ENCODE data around the gene RDH5. TPM values are rescaled to one million over a fixed set of nuclear protein-coding genes. Genes with fewer than 3 reads are reported as not detected.
A peak's percentile ranks its signal among the peaks of the same experiment; 100 is the strongest.

The RDH5 gene
- total RNA-seq, 2 donors from 2014 or later = 7.3 to 9.3 TPM

DNA sequence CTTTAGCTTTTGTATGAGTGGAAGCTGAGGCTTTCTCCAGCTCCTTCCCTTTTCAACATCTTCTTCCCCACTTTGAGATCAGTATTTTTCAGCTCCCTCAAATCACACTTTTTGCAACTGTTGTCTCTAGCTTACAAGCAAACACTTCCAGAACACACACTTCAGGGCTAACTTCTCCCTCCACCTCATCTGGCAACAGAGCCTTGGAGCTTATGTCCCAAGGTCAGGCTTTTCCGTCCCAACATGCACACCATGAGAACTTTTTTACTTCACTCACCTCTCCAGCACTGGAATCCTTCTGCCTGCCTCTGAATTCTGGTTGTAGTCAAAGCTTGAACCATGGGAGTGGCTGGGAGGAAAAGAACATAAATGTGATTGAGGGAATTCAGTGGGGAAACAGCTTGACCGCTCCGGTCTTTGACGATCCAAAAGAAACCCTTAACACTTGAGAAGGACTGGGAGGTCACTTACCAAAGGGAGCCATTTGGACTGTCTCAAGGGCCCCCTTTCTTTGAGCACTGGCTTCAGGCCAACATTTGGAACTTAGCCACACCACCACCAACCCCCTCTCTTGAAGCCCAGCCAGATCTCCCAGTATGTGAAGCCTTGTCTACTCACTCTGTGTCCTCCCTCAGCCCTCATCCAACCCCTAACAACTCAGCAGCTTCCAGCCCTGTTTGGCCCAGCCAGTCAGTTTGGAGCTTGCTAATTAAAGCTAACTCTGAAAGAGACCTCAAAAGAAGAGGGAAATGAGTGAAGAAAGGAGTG lies 8.2 kb upstream of the RDH5 start:
- peaks cover 31% of the 10 kb centered on the region for H3K4me1 Mint-ChIP-seq (ENCODE audit: low read depth)
- ATAC-seq (replicated peaks in 1 of 2) = no peak
- H3K4me3 Mint-ChIP-seq = no peak overlapping the region
- H3K9me3 Mint-ChIP-seq = no peaks in the 10 kb centered on the region
- no peaks in the 10 kb centered on the region for H3K36me3 Mint-ChIP-seq (ENCODE audit: insufficient read depth in 2 of 2)
- H3K27me3 Mint-ChIP-seq (ENCODE audit: low read depth) = peaks cover 27% of the 10 kb centered on the region
- no peak overlapping the region for H3K27ac Mint-ChIP-seq
- DNase-seq = no peak

DNA sequence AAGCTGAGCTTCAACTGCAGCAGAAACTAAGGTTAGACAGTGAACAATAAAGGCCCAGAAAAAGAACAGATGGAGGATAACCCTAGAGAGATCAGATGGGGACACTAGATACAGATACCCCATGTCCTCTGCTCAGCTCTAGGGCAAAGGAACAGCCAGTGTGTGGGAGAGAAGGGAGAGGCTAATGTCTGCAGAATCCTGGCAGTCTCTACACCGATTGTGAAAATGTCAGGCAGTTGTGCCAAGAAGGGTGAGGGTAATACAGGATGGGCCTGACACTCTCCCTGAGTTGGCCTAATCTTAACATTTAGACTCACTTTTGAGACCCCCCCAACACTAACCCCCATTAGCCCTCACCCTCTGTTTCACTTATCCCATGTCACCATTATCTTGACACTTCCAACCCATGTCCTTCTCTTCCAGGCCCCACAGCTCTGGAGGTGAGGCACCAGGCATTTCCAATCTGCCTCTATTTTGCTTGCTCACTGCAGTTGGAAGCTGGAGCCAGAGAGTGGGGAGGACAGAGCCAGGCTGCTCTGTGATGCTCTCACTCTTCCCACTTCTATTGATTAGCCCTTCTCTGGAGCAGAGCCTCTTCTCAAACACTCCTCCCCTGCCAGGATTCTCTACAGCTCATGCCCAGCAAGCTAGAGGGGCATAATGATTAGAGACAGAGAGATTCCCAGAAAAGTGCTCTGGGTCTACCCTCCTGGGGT lies 7.3 kb upstream of the RDH5 start:
- H3K4me1 Mint-ChIP-seq (ENCODE audit: low read depth) = peaks cover 36% of the 10 kb centered on the region
- DNase-seq = no peak
- no peak overlapping the region for H3K27ac Mint-ChIP-seq
- peaks cover 23% of the 10 kb centered on the region for H3K27me3 Mint-ChIP-seq (ENCODE audit: low read depth)
- ATAC-seq (replicated peaks in 1 of 2) = no peak
- H3K9me3 Mint-ChIP-seq = no peaks in the 10 kb centered on the region
- H3K4me3 Mint-ChIP-seq = no peak overlapping the region
- no peaks in the 10 kb centered on the region for H3K36me3 Mint-ChIP-seq (ENCODE audit: insufficient read depth in 2 of 2)

DNA sequence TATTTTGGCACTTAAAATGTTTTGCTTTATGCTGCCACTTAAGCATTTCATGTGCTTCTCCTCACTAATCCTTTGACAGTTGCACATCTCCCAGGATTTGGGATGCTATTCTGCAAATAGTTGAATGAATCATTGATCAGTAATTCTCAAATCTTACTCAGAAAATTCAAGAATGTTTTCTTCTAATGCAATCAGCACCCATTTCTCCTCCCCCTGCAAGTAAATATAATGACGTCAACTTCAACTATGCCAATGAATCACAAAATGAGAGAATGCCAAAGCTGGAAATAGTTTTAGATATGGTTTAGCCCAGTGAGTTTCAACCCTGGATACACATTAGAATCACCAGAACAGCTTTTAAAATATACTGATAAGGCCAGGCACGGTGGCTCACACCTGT lies 6.5 kb upstream of the RDH5 start:
- Mint-ChIP-seq H3K27ac (peak overlapping the region; percentile 4), H3K27me3 (ENCODE audit: low read depth) (peaks cover 14% of the 10 kb centered on the region), H3K36me3 (ENCODE audit: insufficient read depth in 2 of 2) (no peaks in the 10 kb centered on the region), H3K9me3 (no peaks in the 10 kb centered on the region), H3K4me1 (ENCODE audit: low read depth) (peaks cover 37% of the 10 kb centered on the region), H3K4me3 (no peak overlapping the region)
- DNase-seq (no peak), ATAC-seq (replicated peaks in 1 of 2) (no peak)

DNA sequence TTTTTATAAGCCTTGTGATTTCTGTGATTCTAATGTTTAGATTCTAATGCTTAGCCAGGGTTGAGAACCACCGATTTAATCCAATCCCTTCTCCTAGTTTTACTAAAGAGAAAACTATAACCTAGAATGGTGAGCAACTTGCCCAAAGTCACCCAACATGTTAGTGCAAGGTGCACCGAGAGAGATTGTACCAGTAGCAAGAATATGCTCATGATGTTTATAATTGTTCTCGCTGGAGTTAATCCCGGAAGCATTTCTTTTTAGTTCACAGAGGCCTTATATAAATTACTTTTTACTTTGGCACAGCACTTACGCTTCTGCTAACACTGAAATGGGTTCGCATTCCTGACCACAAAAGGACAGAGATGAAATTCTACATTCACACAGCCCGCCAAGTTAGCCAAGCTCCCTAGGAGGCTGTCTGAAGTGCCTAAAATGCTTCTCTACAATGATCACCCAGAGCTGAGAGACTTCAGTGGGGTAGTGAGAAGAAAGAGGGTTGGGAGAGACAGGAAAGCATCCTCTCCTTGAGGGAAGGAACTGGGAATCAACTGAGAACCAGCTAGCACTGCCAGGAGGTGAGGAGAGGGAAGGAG lies 4.9 kb upstream of the RDH5 start:
- ATAC-seq (replicated peaks in 1 of 2) = no peak
- peak overlapping the region; percentile 98 for H3K4me3 Mint-ChIP-seq
- H3K27ac Mint-ChIP-seq = peak overlapping the region; percentile 99
- no peaks in the 10 kb centered on the region for H3K36me3 Mint-ChIP-seq (ENCODE audit: insufficient read depth in 2 of 2)
- no peaks in the 10 kb centered on the region for H3K9me3 Mint-ChIP-seq
- H3K27me3 Mint-ChIP-seq (ENCODE audit: low read depth) = no peaks in the 10 kb centered on the region
- no peak for DNase-seq
- peaks cover 36% of the 10 kb centered on the region for H3K4me1 Mint-ChIP-seq (ENCODE audit: low read depth)

DNA sequence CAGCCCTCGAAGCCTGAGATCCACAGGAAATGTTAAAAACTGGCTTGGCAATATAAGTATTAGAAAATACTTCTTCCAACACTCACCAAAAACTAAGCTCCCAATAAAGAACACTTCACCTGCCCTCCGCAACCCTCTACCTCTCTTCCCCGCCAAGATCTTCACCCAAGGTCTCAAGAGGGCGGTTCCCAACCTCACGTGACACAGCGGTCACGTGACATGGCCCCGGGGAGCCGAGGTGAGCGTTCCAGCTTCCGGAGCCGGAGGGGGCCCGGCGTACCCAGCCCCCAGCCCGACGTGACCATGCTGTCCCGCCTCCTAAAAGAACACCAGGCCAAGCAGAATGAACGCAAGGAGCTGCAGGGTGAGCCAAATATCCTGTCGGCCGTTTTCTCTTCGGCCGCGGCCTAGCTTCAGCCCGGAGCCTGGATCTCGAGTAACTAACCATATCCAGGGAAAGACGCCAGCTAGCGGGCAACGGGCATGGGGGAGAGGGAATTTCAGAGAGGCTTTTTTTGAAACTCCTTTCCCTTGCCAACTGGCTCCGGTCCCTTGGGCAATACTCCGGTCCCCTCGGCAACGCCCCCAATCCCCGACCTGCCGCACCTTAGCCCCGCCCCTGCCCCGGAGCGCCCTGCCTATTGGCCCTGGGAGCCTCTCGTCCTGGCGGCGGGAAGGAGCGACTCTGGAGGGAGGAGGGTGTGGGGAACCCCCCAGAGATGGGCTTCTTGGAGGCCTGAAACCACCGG lies 4.2 kb upstream of the RDH5 start, which contains the start of gene BLOC1S1:
TSS of gene BLOC1S1 (plus strand) at position 214 of the 749 bp plus-strand sequence. CDS start at position 220, 6 bp downstream.
- Mint-ChIP-seq H3K27ac (peak within 1 kb of the TSS; percentile 99), H3K4me1 (ENCODE audit: low read depth) (peaks cover 36% of the 10 kb centered on the region), H3K27me3 (ENCODE audit: low read depth) (no peaks in the 10 kb centered on the region), H3K36me3 (ENCODE audit: insufficient read depth in 2 of 2) (no peaks in the 10 kb centered on the region), H3K9me3 (no peaks in the 10 kb centered on the region), H3K4me3 (peak within 1 kb of the TSS; percentile 98)
- DNase-seq = peak; percentile 95 to 96
- ATAC-seq (replicated peaks in 1 of 2) = peak; percentile 91 to 92

DNA sequence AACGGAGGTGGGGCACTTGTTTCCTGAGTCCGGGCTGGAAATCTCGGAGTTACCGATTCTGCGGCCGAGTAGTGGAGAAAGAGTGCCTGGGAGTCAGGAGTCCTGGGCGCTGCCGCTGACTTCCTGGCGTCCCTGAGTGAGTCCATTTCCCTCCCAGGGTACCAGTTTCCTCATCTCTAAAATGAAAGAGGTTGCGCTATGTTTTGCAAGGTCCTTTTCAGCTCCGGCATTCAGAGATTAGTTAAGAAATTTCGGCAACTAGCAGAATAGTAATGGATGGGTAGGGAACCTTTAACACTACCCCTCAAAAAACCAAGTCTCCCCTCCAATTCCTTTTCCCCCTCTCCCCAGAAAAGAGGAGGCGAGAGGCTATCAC lies 3.6 kb upstream of the RDH5 start:
- DNase-seq (no peak), ATAC-seq (replicated peaks in 1 of 2) (no peak)
- H3K27ac Mint-ChIP-seq = peak overlapping the region; percentile 99
- H3K36me3 Mint-ChIP-seq (ENCODE audit: insufficient read depth in 2 of 2) = no peaks in the 10 kb centered on the region
- H3K4me1 Mint-ChIP-seq (ENCODE audit: low read depth) = peaks cover 36% of the 10 kb centered on the region
- H3K4me3 Mint-ChIP-seq = peak overlapping the region; percentile 98
- H3K9me3 Mint-ChIP-seq = no peaks in the 10 kb centered on the region
- H3K27me3 Mint-ChIP-seq (ENCODE audit: low read depth) = no peaks in the 10 kb centered on the region

DNA sequence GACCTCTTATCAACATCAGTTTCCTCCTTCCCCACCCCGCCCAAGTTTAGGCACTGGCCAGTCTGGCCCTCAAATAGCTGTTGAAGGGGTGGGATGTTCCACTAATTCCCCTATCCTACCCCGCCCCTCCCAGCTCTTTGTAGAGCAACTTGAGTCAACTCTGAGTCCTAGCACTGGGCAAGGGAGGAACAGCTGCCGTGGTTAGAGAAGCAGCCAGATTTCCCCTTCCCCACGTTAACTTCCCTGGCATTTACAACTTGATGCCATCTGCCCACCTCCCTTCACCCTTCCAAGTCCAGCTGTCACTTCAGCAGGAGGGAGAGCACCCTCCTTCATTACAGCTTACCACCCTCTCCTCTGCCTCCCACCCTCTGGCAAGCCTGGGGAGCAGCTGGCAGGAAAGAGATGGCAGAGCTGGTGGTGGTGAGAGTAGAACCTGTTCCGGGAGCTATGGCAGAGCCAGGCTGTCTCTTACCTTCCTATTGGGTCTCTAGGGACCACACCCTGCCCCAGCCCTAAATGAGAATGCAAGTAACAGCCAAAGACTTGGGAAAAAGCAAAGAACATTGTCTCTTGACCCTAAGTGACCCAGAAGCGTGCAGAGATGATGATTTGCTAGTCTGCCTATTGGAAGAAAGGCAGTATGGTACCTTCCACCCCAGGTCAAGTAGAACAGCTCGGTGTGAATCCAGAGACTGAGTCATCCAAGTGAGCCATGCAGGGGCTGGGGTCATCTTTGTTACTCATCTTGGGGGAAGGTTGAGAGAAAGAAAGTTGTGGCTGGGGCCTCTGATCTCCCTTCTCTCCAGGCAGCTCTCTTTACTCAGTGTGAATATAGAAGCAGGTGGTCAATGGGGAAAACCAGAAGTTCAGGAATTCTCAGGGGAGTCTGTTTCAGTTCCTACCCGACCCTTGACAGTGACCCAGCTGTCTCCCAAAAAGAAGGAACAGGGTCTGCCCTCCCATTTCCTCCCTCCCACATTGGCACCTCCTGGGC lies 2.9 kb upstream of the RDH5 start:
- H3K4me1 Mint-ChIP-seq (ENCODE audit: low read depth) = peaks cover 36% of the 10 kb centered on the region
- H3K36me3 Mint-ChIP-seq (ENCODE audit: insufficient read depth in 2 of 2) = no peaks in the 10 kb centered on the region
- H3K27me3 Mint-ChIP-seq (ENCODE audit: low read depth) = no peaks in the 10 kb centered on the region
- ATAC-seq (replicated peaks in 1 of 2) (peak; percentile 65 to 68), DNase-seq (peak; percentile 57 to 67)
- H3K4me3 Mint-ChIP-seq = peak overlapping the region; percentile 98
- H3K27ac Mint-ChIP-seq = peak overlapping the region; percentile 99
- no peaks in the 10 kb centered on the region for H3K9me3 Mint-ChIP-seq

DNA sequence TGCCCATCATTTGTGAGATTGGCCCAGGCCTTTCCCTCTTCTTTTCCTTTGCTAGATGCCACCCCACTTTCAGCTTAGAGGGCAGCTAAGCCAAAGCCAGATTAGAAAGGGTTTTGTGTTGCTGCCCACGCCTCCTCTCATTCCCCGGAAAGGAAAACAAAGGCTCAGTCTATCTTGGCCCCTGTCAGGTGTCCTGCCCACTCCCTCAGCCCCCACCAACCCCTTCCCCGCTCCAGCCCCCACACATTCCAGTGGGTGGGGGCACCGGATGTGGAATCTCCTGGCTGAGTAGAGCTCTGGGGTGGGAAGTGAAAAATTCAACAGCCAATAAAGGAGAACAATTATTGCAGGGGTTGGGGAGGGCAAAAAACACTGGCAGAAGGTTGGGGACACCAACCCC lies 2.2 kb upstream of the RDH5 start:
- Mint-ChIP-seq H3K9me3 (no peaks in the 10 kb centered on the region), H3K36me3 (ENCODE audit: insufficient read depth in 2 of 2) (no peaks in the 10 kb centered on the region), H3K4me1 (ENCODE audit: low read depth) (peaks cover 36% of the 10 kb centered on the region), H3K27me3 (ENCODE audit: low read depth) (no peaks in the 10 kb centered on the region), H3K4me3 (peak overlapping the region; percentile 98), H3K27ac (peak overlapping the region; percentile 39)
- ATAC-seq (replicated peaks in 1 of 2) = no peak
- DNase-seq = no peak

DNA sequence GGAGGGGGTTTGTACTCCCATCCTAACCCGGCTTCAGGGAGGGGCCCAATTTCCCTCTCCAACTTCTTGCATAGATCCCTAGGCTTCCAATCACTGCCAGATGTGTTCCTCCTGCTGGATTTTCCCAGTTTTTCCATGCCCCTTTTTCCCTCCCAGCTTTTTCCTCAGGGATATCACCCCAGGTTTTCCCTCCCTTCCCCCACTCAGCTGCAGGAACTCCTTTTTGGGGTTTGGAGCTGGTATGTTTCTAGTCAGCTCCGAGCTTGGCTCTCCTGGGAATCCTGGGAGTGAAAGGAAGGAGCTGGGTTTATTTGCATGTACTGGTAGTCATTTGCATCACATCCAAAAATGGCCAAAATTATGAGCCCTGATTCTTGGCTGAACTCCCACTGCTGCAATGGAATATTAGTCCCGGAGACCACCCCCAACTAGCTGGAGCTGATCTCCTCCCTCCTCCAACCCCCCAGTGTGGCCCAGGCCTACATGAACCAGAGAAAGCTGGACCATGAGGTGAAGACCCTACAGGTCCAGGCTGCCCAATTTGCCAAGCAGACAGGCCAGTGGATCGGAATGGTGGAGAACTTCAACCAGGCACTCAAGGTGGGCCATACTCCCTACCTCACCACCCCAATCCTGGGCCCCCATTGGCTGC lies 1.4 kb upstream of the RDH5 start:
- no peaks in the 10 kb centered on the region for H3K9me3 Mint-ChIP-seq
- ATAC-seq (replicated peaks in 1 of 2) (no peak), DNase-seq (no peak)
- no peaks in the 10 kb centered on the region for H3K27me3 Mint-ChIP-seq (ENCODE audit: low read depth)
- H3K27ac Mint-ChIP-seq = peak overlapping the region; percentile 11
- H3K36me3 Mint-ChIP-seq (ENCODE audit: insufficient read depth in 2 of 2) = no peaks in the 10 kb centered on the region
- H3K4me1 Mint-ChIP-seq (ENCODE audit: low read depth) = peaks cover 36% of the 10 kb centered on the region
- peak overlapping the region in 1 of 2 donors; percentile 29 for H3K4me3 Mint-ChIP-seq

DNA sequence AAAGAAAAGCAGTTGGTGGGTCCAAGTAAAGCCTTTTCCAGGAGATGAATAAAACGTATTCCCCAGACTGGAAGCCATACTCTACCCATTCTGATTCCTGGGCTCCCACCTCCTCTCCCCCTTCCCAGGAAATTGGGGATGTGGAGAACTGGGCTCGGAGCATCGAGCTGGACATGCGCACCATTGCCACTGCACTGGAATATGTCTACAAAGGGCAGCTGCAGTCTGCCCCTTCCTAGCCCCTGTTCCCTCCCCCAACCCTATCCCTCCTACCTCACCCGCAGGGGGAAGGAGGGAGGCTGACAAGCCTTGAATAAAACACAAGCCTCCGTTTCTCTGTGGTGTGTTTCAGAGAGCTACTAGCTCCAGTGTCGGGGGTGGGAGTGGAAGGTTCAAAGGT lies 822 bp upstream of the RDH5 start:
- Mint-ChIP-seq H3K9me3 (no peaks in the 10 kb centered on the region), H3K4me1 (ENCODE audit: low read depth) (peaks cover 36% of the 10 kb centered on the region), H3K27me3 (ENCODE audit: low read depth) (no peaks in the 10 kb centered on the region), H3K27ac (no peak overlapping the region), H3K4me3 (no peak overlapping the region), H3K36me3 (ENCODE audit: insufficient read depth in 2 of 2) (no peaks in the 10 kb centered on the region)
- DNase-seq = no peak
- ATAC-seq (replicated peaks in 1 of 2) = no peak

DNA sequence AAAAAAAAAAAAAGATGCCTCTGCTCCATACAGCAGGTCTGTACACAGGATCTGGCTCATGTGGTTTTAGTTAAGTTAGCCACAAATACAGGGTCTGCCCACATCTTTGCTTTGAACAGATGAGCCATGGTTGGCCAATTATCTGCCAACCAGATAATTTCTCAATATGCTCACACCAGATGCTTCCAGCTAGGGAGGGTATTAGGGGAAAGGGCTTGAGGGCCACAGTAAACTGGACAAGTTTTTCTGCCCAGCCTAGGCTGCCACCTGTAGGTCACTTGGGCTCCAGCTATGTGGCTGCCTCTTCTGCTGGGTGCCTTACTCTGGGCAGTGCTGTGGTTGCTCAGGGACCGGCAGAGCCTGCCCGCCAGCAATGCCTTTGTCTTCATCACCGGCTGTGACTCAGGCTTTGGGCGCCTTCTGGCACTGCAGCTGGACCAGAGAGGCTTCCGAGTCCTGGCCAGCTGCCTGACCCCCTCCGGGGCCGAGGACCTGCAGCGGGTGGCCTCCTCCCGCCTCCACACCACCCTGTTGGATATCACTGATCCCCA lies 776 bp downstream of the RDH5 start:
- Mint-ChIP-seq H3K27me3 (ENCODE audit: low read depth) (no peaks in the 10 kb centered on the region), H3K9me3 (no peaks in the 10 kb centered on the region), H3K4me3 (no peak overlapping the region), H3K36me3 (ENCODE audit: insufficient read depth in 2 of 2) (peaks cover 0 to 1% of the 10 kb centered on the region in 2 donors), H3K4me1 (ENCODE audit: low read depth) (peaks cover 25% of the 10 kb centered on the region), H3K27ac (no peak overlapping the region)
- no peak for ATAC-seq (replicated peaks in 1 of 2)
- DNase-seq = no peak

All from activated T-cell treated with anti-CD3 and anti-CD28 coated beads, Interleukin-2, amount 50 U/mL, for 72 hours (primary cell).